AG10803 (cell line): Measurements from ENCODE around the gene KCMF1.

Experiments
- DNase-seq: peaks from one replicate; pipeline ENCODE4 v3.0.0; 2010; ENCODE audit warnings: low read depth
- H3K4me3 ChIP-seq: 2 replicates; pipeline ENCODE4 v1.5.1; 2011; ENCODE audit warnings: mild to moderate bottlenecking, low read length, control low read depth
- TF ChIP-seq, protein P1 (sequence below): conservative IDR thresholded peaks from 2 replicates; pipeline ENCODE4 v1.5.1; 2011; ENCODE audit warnings: mild to moderate bottlenecking, low read length, control low read depth, inconsistent platforms

The KCMF1 gene

DNA sequence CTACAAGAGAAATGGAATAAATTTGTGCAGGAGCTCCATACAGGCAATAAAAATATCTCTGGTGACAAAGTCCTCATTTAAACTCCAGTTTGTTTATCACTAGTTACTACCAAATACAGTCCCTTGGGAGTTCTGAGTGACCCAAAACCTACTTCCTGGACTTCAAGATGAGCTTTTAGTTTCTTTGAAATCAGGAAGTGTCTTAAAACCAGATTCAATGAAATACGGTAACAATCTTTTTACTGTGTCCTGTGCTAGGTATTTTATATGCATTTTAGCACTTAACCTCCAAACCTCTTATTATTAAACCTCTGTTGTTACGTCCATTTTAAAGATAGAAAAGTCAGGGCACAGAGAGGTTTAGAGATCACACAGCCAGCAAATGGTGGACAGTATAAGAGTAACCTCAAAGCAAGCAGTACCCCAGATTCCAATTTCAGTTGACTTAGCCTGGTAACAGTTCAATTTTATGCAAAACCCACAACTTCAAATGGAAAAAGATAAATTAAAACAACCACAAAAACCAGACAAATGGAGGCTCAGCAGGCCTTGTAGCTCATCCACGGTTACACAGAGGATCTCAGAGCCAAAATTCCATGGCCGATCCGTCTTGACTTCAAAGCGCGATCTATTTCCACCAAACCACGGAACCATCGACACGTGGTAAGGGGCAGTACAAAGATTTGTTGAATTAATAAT is 1.3 kb upstream of the KCMF1 start:
- peak; percentile 40 for DNase-seq
- peak overlapping the region; percentile 79 for H3K4me3 ChIP-seq
- TF ChIP-seq, protein P1, sequence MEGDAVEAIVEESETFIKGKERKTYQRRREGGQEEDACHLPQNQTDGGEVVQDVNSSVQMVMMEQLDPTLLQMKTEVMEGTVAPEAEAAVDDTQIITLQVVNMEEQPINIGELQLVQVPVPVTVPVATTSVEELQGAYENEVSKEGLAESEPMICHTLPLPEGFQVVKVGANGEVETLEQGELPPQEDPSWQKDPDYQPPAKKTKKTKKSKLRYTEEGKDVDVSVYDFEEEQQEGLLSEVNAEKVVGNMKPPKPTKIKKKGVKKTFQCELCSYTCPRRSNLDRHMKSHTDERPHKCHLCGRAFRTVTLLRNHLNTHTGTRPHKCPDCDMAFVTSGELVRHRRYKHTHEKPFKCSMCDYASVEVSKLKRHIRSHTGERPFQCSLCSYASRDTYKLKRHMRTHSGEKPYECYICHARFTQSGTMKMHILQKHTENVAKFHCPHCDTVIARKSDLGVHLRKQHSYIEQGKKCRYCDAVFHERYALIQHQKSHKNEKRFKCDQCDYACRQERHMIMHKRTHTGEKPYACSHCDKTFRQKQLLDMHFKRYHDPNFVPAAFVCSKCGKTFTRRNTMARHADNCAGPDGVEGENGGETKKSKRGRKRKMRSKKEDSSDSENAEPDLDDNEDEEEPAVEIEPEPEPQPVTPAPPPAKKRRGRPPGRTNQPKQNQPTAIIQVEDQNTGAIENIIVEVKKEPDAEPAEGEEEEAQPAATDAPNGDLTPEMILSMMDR = no peak

DNA sequence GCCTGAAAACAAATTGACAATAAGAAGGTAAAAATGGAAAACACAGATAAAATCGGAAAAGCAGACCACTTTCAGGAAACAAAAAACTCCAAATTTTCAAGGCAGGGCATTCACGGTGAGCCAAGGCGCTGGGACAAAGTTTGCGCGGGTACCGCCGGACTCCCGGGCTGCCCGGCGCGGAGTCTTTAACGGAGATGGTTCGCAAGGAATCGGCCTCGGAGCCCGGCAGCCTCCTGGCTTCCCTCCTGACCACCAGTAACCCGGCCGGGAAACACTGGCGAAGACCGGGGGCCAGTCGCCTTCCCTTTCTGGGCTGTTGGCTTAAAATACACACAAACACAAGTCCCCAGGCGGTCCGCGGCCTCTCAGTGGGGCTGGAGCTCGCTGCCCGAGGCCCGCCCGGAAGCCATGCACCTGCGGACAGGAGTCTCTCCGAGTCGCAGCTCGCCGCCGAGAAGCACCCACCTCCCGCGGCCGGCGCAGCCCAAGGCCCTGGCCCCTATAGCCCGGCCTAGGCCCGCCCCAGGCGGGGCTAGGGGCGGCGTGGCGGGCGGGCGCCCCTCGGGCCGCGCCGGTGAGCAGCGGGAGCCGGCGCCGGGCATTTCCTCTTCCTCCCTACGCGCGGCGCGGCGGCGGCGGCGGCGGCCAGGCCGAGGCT is 622 bp upstream of the KCMF1 start:
- TF ChIP-seq, protein P1 = no peak
- peak overlapping the region; percentile 79 for H3K4me3 ChIP-seq
- peak; percentile 42 for DNase-seq

DNA sequence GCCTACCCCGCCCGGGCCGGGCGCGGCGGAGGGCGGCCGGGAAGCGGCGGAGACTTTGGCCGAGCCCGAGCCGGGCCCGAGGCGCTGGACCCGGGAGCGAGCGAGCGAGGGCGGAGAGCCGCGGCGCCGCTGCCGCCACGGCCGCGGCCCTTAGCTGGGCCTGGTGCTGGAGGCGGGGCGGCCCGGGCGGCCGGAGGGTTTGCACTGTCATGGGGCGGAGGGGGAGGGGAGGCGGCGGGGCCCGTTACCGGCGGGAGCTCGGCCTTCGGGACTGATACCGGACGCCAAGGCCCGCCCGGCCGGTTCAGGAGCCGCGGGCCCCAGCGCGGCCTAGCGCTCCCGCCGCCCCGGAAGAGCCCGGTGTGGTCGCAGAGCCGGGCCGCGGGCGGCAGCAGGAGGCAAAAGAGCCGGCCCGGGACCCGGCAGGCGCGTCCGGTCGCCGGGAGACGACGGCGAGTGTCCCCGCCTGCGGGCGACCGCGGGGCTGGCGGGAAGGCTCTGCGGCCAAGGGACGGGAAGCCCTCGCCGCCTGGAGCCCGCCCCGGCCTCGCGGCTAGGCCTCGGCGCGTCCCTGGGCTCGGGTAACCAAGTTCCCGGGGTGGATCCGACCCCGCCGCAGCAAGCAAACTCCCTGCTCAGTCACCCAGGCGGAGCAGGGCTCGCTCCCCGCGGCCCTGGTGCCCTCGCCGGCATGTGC is 697 bp downstream of the KCMF1 start:
- DNase-seq = peak; percentile 44
- TF ChIP-seq, protein P1 = no peak
- H3K4me3 ChIP-seq = peak overlapping the region; percentile 75

DNA sequence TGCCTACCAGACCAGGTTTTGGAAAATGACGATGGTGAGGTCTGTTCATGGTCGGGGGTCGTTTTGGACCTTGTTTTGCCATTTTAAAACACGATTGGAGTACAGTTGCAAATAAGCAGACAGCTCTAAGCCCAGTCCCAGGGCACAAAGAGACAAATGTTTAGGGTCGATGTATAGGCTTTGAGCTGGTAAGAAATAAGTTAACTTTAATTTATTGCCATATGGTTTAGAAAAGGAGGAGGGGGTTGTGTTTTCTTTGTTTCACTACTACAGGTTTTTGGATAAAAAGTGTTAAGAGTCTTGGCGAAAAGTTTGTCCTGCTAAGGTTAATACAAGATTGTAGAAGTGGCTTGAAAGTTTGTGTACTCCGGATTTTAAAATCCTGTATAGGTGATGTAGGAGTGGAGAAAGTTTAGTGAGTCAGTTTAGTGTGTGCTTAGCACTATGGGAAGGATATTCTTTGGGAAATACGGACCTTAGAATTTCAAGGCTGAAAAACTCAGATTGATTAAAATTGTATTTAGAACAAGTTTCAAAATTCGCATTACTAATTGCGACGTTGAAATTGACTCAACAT is 1.3 kb downstream of the KCMF1 start:
- H3K4me3 ChIP-seq = peak overlapping the region; percentile 75
- no peak for DNase-seq
- TF ChIP-seq, protein P1 = no peak

DNA sequence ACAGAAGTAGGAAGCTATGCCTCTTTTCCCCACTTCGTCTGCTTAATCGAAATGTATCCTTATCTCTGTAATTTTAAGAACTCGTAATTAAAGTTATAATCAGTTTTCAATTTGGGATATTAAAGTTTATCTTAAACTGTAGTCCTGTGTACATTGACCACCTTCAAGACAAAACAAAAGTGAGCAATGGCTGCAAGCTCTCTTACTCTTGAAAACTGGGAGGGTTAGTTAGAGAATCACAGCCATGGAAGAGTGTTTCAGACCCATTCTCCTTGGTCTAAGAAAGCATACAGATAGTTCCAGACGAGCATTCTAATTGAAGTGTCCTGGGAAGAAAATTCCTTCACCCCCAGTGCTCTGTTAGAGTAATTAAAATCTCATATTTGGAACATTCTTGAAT is 2.0 kb downstream of the KCMF1 start:
- TF ChIP-seq, protein P1 = no peak
- H3K4me3 ChIP-seq = peak overlapping the region; percentile 75
- DNase-seq = no peak

DNA sequence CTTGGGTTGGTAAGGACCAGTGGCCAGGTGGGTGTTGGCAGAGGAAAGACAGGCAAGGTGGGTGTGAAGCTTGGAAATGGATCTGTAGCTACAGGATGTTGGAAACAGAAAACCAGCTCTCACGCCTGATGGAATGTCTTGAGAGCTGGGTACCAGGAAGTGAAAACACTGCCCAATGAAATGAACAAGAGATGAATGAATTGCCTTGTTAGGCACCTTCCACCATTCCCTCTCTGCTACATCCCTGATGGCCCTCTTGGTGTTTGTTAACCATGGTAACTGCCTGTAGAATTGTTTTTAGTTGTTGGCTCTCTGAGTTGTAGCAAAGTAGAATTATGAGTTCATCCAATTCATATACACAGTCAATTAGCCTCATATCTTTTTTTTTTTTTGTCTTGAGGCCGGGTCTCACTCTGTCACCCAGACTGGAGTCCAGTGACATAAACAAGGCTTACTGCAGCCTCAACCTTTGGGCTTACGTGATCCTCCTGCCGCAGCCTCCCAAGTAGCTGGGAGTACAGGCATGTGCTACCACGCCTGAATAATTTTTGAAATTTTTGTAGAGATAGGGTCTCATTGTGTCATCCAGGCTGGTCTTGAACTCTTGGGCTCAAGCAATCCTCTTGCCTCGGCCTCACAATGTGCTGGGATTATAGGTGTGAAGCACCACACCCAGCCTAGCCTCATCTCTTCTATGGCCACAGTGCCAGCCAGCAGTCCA is 9.5 kb downstream of the KCMF1 start:
- TF ChIP-seq, protein P1 = no peak

More for the DNA sequence above, 9.5 kb downstream of the KCMF1 start:
- H3K4me3 ChIP-seq = no peak overlapping the region
- no peak for DNase-seq
